ENCODE data around the gene TRAK1. TPM values are rescaled to one million over a fixed set of nuclear protein-coding genes. Genes with fewer than 3 reads are reported as not detected.

The TRAK1 gene
- polyA plus RNA-seq, 1 donor (not counting 4 experiments of a cell fraction or from before 2014, with no cell fraction given) = 58.2 TPM

- Histone ChIP-seq H2AFZ (ENCODE audit: control insufficient read depth, low read length) (no peak overlapping the region), H3K9me1 (ENCODE audit: control insufficient read depth, extremely low read depth, insufficient read depth, low read length) (no peaks in the 10 kb centered on the region), H3K27ac (ENCODE audit: control insufficient read depth, insufficient read depth, low read length) (peak overlapping the region; percentile 0), H3K4me3 (ENCODE audit: control insufficient read depth in 2 of 3, extremely low read depth in 1 of 3, insufficient read depth in 2 of 3, low read depth in 1 of 3, low read length in 3 of 3) (no peak overlapping the region), H3K27me3 (ENCODE audit: control insufficient read depth, extremely low read depth, insufficient read depth, low read length) (peaks cover 25% of the 10 kb centered on the region), H3K79me2 (ENCODE audit: control insufficient read depth, insufficient read depth, low read length) (no peaks in the 10 kb centered on the region), H3K9me3 (ENCODE audit: control insufficient read depth, low read depth, low read length) (peaks cover 2% of the 10 kb centered on the region), H4K20me1 (ENCODE audit: control insufficient read depth, extremely low read depth, insufficient read depth, low read length) (no peaks in the 10 kb centered on the region), H3K4me1 (ENCODE audit: control insufficient read depth, extremely low read depth, insufficient read depth, low read length) (peaks cover 33% of the 10 kb centered on the region), H3K9ac (ENCODE audit: control insufficient read depth, extremely low read depth, insufficient read depth, low read length) (no peak overlapping the region), H3K4me2 (ENCODE audit: control insufficient read depth, extremely low read depth, insufficient read depth, low read depth, low read length) (peak overlapping the region; percentile 83), H3K36me3 (ENCODE audit: control insufficient read depth in 2 of 2, extremely low read depth in 1 of 2, insufficient read depth in 2 of 2, low read length in 2 of 2) (no peaks in the 10 kb centered on the region)
- dilution Hi-C loops (cut with MboI; ENCODE audit: extremely low pct_ligation_motif_present, low sequenced_read_pairs) = loop anchor here (25.0 kb wide), 2 partner anchors 100 to 175 kb away; no protein-coding TSS in a partner anchor
- TF ChIP-seq CTCF (optimal IDR thresholded peaks at IDR 0.05 in 1 of 3, IDR thresholded peaks at IDR 0.05 in 1 of 3, conservative IDR thresholded peaks at IDR 0.05 in 1 of 3; ENCODE audit: extremely low read depth in 1 of 3, insufficient read depth in 2 of 3, low read length in 3 of 3) (no peak), EZH2 (IDR thresholded peaks at IDR 0.05; ENCODE audit: low read length) (no peak)
- FAIRE-seq (peak; percentile 95), DNase-seq (ENCODE audit: low read depth, low spot score) (peak; percentile 81)
Observed at GRCh38 chr3:42262525-42262924, 171.4 kb downstream of the TRAK1 start.

GRCh38 chr3:42263354-42264346 lies 172.5 kb downstream of the TRAK1 start:
- H3K27me3 ChIP-seq (ENCODE audit: control insufficient read depth, extremely low read depth, insufficient read depth, low read length) = peaks cover 34% of the 10 kb centered on the region
- peak overlapping the region; percentile 0 for H3K27ac ChIP-seq (ENCODE audit: control insufficient read depth, insufficient read depth, low read length)
- H3K36me3 ChIP-seq (ENCODE audit: control insufficient read depth in 2 of 2, extremely low read depth in 1 of 2, insufficient read depth in 2 of 2, low read length in 2 of 2) = no peaks in the 10 kb centered on the region
- peak overlapping the region; percentile 41 for H3K9ac ChIP-seq (ENCODE audit: control insufficient read depth, extremely low read depth, insufficient read depth, low read length)
- FAIRE-seq = no peak
- H3K4me1 ChIP-seq (ENCODE audit: control insufficient read depth, extremely low read depth, insufficient read depth, low read length) = peaks cover 31% of the 10 kb centered on the region
- no peak for TF ChIP-seq EZH2 (IDR thresholded peaks at IDR 0.05; ENCODE audit: low read length)
- peak; percentile 13 to 30 (median 23) for TF ChIP-seq CTCF (optimal IDR thresholded peaks at IDR 0.05 in 1 of 3, IDR thresholded peaks at IDR 0.05 in 1 of 3, conservative IDR thresholded peaks at IDR 0.05 in 1 of 3; ENCODE audit: extremely low read depth in 1 of 3, insufficient read depth in 2 of 3, low read length in 3 of 3)
- peaks cover 2% of the 10 kb centered on the region for H3K9me3 ChIP-seq (ENCODE audit: control insufficient read depth, low read depth, low read length)
- H3K9me1 ChIP-seq (ENCODE audit: control insufficient read depth, extremely low read depth, insufficient read depth, low read length) = no peaks in the 10 kb centered on the region
- no peaks in the 10 kb centered on the region for H3K79me2 ChIP-seq (ENCODE audit: control insufficient read depth, insufficient read depth, low read length)
- H3K4me3 ChIP-seq (ENCODE audit: control insufficient read depth in 2 of 3, extremely low read depth in 1 of 3, insufficient read depth in 2 of 3, low read depth in 1 of 3, low read length in 3 of 3) = peak overlapping the region; percentile 0 to 48 (median 47)
- H2AFZ ChIP-seq (ENCODE audit: control insufficient read depth, low read length) = peak overlapping the region; percentile 69
- no peak for DNase-seq (ENCODE audit: low read depth, low spot score)
- H4K20me1 ChIP-seq (ENCODE audit: control insufficient read depth, extremely low read depth, insufficient read depth, low read length) = no peaks in the 10 kb centered on the region
- peak overlapping the region; percentile 83 for H3K4me2 ChIP-seq (ENCODE audit: control insufficient read depth, extremely low read depth, insufficient read depth, low read depth, low read length)
- dilution Hi-C loops (cut with MboI; ENCODE audit: extremely low pct_ligation_motif_present, low sequenced_read_pairs) = loop anchor here (25.0 kb wide), 2 partner anchors 99 to 174 kb away; no protein-coding TSS in a partner anchor
